HepG2 (cell line): ENCODE data around the gene TEAD3. TPM values are rescaled to one million over a fixed set of nuclear protein-coding genes. Genes with fewer than 3 reads are reported as not detected.

Experiments used
- CHCHD3 ChIP-seq: sonication (generic); formaldehyde crosslinking; IDR thresholded peaks from 2 replicates; pipeline ENCODE4 v1.8.0; 2022; ENCODE audit warnings: mild to moderate bottlenecking, missing genetic modification reagents, moderate library complexity
- DMAP1 ChIP-seq: IDR thresholded peaks from 2 replicates; pipeline ENCODE4 v1.6.1; 2016
- ETV6 ChIP-seq: sonication (generic); formaldehyde crosslinking; conservative IDR thresholded peaks from 2 replicates; pipeline ENCODE4 v1.4.0; 2020; ENCODE audit warnings: missing genetic modification reagents
- FLYWCH1 ChIP-seq: sonication (generic); formaldehyde crosslinking; IDR thresholded peaks from 2 replicates; pipeline ENCODE4 v1.8.1; 2023; ENCODE audit warnings: mild to moderate bottlenecking, missing genetic modification reagents
- FOXM1 ChIP-seq: sonication (generic); formaldehyde crosslinking; IDR thresholded peaks from 2 replicates; pipeline ENCODE4 v1.5.0; 2020; ENCODE audit warnings: missing genetic modification reagents
- HDAC6 ChIP-seq: fragments of 200-600 bp; sonication (generic); IDR thresholded peaks from 2 replicates; pipeline ENCODE4 v1.7.0; 2017; ENCODE audit warnings: mild to moderate bottlenecking, antibody characterized with exemption, low read length, low read depth
- HIVEP1 ChIP-seq: sonication (generic); formaldehyde crosslinking; IDR thresholded peaks from 2 replicates; pipeline ENCODE4 v1.4.0; 2020; ENCODE audit warnings: mild to moderate bottlenecking, missing genetic modification reagents
- MXD4 ChIP-seq: IDR thresholded peaks from 2 replicates; pipeline ENCODE4 v1.6.1; 2016; ENCODE audit warnings: mild to moderate bottlenecking, missing biosample characterization, missing genetic modification reagents
- NCOR1 ChIP-seq: fragments of 200-600 bp; sonication (generic); IDR thresholded peaks from 2 replicates; pipeline ENCODE4 v1.7.0; 2017; ENCODE audit warnings: antibody characterized with exemption, low read length, borderline replicate concordance
- NR2F1 ChIP-seq, 2 experiments: fragments of 450-650 bp in 1 of 2; formaldehyde crosslinking in 1 of 2; IDR thresholded peaks; 2 replicates each; pipeline versions ENCODE4 v1.5.0 to v1.6.1; 2016 to 2020; ENCODE audit warnings: mild to moderate bottlenecking in 1 of 2, missing compliant biosample characterization in 1 of 2, missing genetic modification reagents in 1 of 2, moderate library complexity in 1 of 2
- PHF5A ChIP-seq: IDR thresholded peaks from one replicate; pipeline ENCODE4 v1.6.1; 2018; ENCODE audit warnings: low read depth, missing genetic modification reagents; ENCODE audit not compliant: unreplicated experiment
- REXO4 ChIP-seq: sonication (generic); formaldehyde crosslinking; IDR thresholded peaks from 2 replicates; pipeline ENCODE4 v1.8.0; 2022; ENCODE audit warnings: missing genetic modification reagents, mild to moderate bottlenecking, borderline replicate concordance
- SP1 ChIP-seq, 2 experiments: fragments of 450-650 bp in 1 of 2; sonication (generic) in 1 of 2; formaldehyde crosslinking in 1 of 2; IDR thresholded peaks; 2 replicates each; pipeline versions ENCODE4 v1.4.0 to v1.6.1; 2016 to 2020; ENCODE audit warnings: missing genetic modification reagents in 1 of 2
- ZNF296 ChIP-seq: sonication (generic); formaldehyde crosslinking; conservative IDR thresholded peaks from 2 replicates; pipeline ENCODE4 v1.5.0; 2020; ENCODE audit warnings: mild to moderate bottlenecking, missing genetic modification reagents
- ZNF496 ChIP-seq: sonication (generic); formaldehyde crosslinking; IDR thresholded peaks from 2 replicates; pipeline ENCODE4 v1.8.1; 2023; ENCODE audit warnings: mild to moderate bottlenecking, moderate library complexity, missing genetic modification reagents; ENCODE audit not compliant: insufficient replicate concordance
- ZNF546 ChIP-seq: sonication (generic); formaldehyde crosslinking; conservative IDR thresholded peaks from 2 replicates; pipeline ENCODE4 v1.8.1; 2023; ENCODE audit warnings: mild to moderate bottlenecking, missing genetic modification reagents
- ZNF616 ChIP-seq: sonication (generic); formaldehyde crosslinking; IDR thresholded peaks from 2 replicates; pipeline ENCODE4 v1.5.0; 2020; ENCODE audit warnings: low read depth, mild to moderate bottlenecking, missing genetic modification reagents
- ZNF724P ChIP-seq: sonication (generic); formaldehyde crosslinking; IDR thresholded peaks from 2 replicates; pipeline ENCODE4 v1.8.0; 2022; ENCODE audit warnings: missing genetic modification reagents, borderline replicate concordance
- ZNF792 ChIP-seq: IDR thresholded peaks from 2 replicates; pipeline ENCODE4 v1.6.1; 2016
- polyA plus RNA-seq, 8 experiments: library from polyadenylated mRNA; depleted of rRNA in 3 of 8; stranded (reverse) in 7 of 8; unstranded in 1 of 8; fragments of >200 nt; fragmentation: Illumina TruSeq in 4 of 8; extraction: Trizol in 4 of 8; gene quantifications; 2 replicates each; pipeline versions ENCODE4 v1.2.1 to v1.2.3, GENCODE V29; 2011 to 2016; ENCODE audit warnings: low read depth in 4 of 8, missing spikeins in 1 of 8, mixed read lengths in 1 of 8; ENCODE audit not compliant: insufficient read depth in 1 of 8
- total RNA-seq, 5 experiments: library from RNA; depleted of rRNA; stranded (reverse); fragments of >200 nt; fragmentation: Illumina TruSeq; extraction: Trizol; gene quantifications; 2 replicates each; pipeline ENCODE4 v1.2.3, GENCODE V29; 2016; ENCODE audit warnings: low read depth in 1 of 5
- TF ChIP-seq, protein P1 (sequence below): sonication (generic); formaldehyde crosslinking; IDR thresholded peaks from 2 replicates; pipeline ENCODE4 v1.4.0; 2020; ENCODE audit warnings: low read depth, mild to moderate bottlenecking, missing genetic modification reagents
- TF ChIP-seq, protein P2 (sequence below): sonication (generic); formaldehyde crosslinking; IDR thresholded peaks from 2 replicates; pipeline ENCODE4 v1.4.0; 2020; ENCODE audit warnings: missing genetic modification reagents
- TF ChIP-seq, protein P3 (sequence below): IDR thresholded peaks from 2 replicates; pipeline ENCODE4 v1.6.1; 2016
- TF ChIP-seq, protein P4 (sequence below), 2 experiments: fragments of 450-650 bp in 1 of 2; sonication (generic) in 1 of 2; formaldehyde crosslinking; IDR thresholded peaks; 2 replicates each; pipeline versions ENCODE4 v1.5.0 to v1.8.0; 2020 to 2022; ENCODE audit warnings: mild to moderate bottlenecking in 1 of 2, missing genetic modification reagents in 1 of 2
- TF ChIP-seq, protein P5 (sequence below): sonication (generic); formaldehyde crosslinking; IDR thresholded peaks from 2 replicates; pipeline ENCODE4 v1.8.1; 2023; ENCODE audit warnings: missing genetic modification reagents, mild to moderate bottlenecking, borderline replicate concordance

TEAD3 gene
- total and polyA plus RNA-seq, 2 of the 13 experiments (the other 11 are each of a cell fraction or from before 2014, with no cell fraction given), result 15.1 to 16.5 TPM

DNA sequence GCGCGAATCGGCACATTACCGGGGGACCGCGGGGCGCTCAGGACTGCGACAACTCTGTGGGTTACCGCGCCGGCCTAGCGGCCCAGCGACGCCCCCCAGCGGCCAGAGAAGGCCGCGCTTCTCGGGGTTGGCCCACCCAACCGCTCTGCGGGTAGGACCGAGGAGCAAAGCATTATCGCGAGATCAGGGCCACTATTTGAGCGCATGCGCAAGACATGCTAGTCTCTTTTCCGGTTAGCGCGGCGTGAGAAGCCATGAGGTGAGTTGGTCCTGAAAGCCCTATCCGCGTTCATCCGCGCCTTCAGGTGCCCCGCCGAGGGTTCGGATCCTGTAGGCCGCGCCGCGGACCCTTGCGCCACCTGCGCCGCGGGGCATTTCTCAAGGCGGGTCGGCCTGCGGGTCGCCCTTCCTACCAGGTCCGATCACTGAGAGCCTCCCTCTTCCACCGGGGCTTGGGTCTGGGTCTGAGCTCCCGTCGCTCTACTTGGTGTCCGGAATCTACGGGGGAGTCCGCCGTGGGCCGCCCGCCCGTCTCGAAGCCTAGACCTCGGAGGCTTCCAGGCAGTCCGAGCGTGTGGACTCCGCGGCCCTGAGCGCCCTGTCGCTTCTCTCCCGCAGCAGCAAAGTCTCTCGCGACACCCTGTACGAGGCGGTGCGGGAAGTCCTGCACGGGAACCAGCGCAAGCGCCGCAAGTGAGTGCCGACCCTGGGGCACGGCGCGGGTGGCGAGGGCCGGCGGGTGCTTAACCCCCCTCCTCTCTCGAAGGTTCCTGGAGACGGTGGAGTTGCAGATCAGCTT lies 28.5 kb downstream of the TEAD3 start, which contains the start of gene RPL10A (continued):
- TF ChIP-seq ETV6 (CRISPR knock-in tag) (peak; percentile 81), FOXM1 (CRISPR knock-in tag) (no peak; the same call in 1 of the 2 replicates), ZNF496 (no peak), ZNF724P (CRISPR knock-in tag) (peak; percentile 78), NCOR1 (no peak), MXD4 (CRISPR knock-in tag) (peak; percentile 95), REXO4 (no peak), PHF5A (CRISPR knock-in tag) (peak; percentile 95), HDAC6 (0 out of 2 replicates have a peak, but pooled peaks have one; percentile 62), ZNF792 (peak; percentile 97), DMAP1 (CRISPR knock-in tag) (peak; percentile 100), FLYWCH1 (CRISPR knock-in tag) (no peak), ZNF296 (0 out of 2 replicates have a peak, but pooled peaks have one; percentile 22), ZNF616 (CRISPR knock-in tag) (peak; percentile 95), CHCHD3 (no peak; the same call in 1 of the 2 replicates), HIVEP1 (CRISPR knock-in tag) (peak; percentile 63), SP1 (IDR thresholded peaks at IDR 0.05) (peak; percentile 92), SP1 (CRISPR knock-in tag; IDR thresholded peaks at IDR 0.05) (peak; percentile 81), NR2F1 (CRISPR knock-in tag; IDR thresholded peaks at IDR 0.05) (no peak), ZNF546 (CRISPR knock-in tag) (peak; percentile 98)
- TF ChIP-seq, protein P1, sequence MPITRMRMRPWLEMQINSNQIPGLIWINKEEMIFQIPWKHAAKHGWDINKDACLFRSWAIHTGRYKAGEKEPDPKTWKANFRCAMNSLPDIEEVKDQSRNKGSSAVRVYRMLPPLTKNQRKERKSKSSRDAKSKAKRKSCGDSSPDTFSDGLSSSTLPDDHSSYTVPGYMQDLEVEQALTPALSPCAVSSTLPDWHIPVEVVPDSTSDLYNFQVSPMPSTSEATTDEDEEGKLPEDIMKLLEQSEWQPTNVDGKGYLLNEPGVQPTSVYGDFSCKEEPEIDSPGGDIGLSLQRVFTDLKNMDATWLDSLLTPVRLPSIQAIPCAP (CRISPR knock-in tag), result peak; percentile 58; the same call in 1 of the 2 replicates
- TF ChIP-seq, protein P2, sequence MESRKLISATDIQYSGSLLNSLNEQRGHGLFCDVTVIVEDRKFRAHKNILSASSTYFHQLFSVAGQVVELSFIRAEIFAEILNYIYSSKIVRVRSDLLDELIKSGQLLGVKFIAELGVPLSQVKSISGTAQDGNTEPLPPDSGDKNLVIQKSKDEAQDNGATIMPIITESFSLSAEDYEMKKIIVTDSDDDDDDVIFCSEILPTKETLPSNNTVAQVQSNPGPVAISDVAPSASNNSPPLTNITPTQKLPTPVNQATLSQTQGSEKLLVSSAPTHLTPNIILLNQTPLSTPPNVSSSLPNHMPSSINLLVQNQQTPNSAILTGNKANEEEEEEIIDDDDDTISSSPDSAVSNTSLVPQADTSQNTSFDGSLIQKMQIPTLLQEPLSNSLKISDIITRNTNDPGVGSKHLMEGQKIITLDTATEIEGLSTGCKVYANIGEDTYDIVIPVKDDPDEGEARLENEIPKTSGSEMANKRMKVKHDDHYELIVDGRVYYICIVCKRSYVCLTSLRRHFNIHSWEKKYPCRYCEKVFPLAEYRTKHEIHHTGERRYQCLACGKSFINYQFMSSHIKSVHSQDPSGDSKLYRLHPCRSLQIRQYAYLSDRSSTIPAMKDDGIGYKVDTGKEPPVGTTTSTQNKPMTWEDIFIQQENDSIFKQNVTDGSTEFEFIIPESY, result peak; percentile 73
- TF ChIP-seq, protein P3, sequence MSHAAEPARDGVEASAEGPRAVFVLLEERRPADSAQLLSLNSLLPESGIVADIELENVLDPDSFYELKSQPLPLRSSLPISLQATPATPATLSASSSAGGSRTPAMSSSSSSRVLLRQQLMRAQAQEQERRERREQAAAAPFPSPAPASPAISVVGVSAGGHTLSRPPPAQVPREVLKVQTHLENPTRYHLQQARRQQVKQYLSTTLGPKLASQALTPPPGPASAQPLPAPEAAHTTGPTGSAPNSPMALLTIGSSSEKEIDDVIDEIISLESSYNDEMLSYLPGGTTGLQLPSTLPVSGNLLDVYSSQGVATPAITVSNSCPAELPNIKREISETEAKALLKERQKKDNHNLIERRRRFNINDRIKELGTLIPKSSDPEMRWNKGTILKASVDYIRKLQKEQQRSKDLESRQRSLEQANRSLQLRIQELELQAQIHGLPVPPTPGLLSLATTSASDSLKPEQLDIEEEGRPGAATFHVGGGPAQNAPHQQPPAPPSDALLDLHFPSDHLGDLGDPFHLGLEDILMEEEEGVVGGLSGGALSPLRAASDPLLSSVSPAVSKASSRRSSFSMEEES (CRISPR knock-in tag), result peak; percentile 74; the same call in 1 of the 2 replicates
- TF ChIP-seq, protein P4, sequence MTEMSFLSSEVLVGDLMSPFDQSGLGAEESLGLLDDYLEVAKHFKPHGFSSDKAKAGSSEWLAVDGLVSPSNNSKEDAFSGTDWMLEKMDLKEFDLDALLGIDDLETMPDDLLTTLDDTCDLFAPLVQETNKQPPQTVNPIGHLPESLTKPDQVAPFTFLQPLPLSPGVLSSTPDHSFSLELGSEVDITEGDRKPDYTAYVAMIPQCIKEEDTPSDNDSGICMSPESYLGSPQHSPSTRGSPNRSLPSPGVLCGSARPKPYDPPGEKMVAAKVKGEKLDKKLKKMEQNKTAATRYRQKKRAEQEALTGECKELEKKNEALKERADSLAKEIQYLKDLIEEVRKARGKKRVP (CRISPR knock-in tag; IDR thresholded peaks at IDR 0.05), result no peak
- TF ChIP-seq, protein P5, sequence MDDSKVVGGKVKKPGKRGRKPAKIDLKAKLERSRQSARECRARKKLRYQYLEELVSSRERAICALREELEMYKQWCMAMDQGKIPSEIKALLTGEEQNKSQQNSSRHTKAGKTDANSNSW (CRISPR knock-in tag), result no peak
